ENCODE results near the gene MORN1. TPM values are rescaled to one million over a fixed set of nuclear protein-coding genes. Genes with fewer than 3 reads are reported as not detected.

The MORN1 gene
- total RNA-seq, 4 donors from 2014 or later = 4.9 to 21.5 (median 15.9) TPM

DNA sequence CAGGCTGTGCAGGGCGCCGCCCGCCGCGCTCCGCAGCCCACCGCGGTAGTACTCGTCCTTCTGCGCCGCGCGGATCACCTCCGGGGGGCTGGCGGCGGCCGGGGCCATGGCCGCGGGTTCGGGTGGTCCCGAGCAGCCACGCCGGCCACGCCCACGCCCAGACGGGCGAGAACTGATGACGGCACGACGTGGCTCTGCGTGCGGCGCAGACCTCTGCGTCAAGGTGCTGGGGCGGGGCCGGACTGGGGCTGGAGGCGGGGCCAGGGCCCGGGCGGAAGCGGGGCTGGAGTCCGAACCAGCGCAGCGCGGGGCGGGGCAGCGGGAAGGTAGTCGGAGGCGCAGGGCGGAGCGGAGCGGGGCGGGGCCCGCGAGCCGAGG is 21.0 kb upstream of the MORN1 start, which contains the start of gene PEX10:
PEX10 (minus strand) TSS at position 170 of the 378 bp plus-strand sequence; CDS start at position 108, 62 bp downstream.
- TF ChIP-seq, protein P1, sequence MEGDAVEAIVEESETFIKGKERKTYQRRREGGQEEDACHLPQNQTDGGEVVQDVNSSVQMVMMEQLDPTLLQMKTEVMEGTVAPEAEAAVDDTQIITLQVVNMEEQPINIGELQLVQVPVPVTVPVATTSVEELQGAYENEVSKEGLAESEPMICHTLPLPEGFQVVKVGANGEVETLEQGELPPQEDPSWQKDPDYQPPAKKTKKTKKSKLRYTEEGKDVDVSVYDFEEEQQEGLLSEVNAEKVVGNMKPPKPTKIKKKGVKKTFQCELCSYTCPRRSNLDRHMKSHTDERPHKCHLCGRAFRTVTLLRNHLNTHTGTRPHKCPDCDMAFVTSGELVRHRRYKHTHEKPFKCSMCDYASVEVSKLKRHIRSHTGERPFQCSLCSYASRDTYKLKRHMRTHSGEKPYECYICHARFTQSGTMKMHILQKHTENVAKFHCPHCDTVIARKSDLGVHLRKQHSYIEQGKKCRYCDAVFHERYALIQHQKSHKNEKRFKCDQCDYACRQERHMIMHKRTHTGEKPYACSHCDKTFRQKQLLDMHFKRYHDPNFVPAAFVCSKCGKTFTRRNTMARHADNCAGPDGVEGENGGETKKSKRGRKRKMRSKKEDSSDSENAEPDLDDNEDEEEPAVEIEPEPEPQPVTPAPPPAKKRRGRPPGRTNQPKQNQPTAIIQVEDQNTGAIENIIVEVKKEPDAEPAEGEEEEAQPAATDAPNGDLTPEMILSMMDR (IDR thresholded peaks at IDR 0.05) = no peak
- Histone ChIP-seq H3K27me3 (no peaks in the 10 kb centered on the region), H3K27ac (peak within 1 kb of the TSS; percentile 91 to 98 (median 96)), H3K36me3 (peaks cover 0 to 12% (median 0%) of the 10 kb centered on the region in 3 donors), H3K4me3 (peak within 1 kb of the TSS; percentile 60 to 100 (median 88)), H3K9me3 (no peaks in the 10 kb centered on the region), H3K4me1 (peaks cover 0 to 39% (median 28%) of the 10 kb centered on the region in 4 donors)
- DNase-seq = peak; percentile 98 to 99 (median 99)

- Histone ChIP-seq H3K27me3 (no peaks in the 10 kb centered on the region), H3K4me3 (peak overlapping the region; percentile 60 to 100 (median 88)), H3K4me1 (peaks cover 0 to 38% (median 28%) of the 10 kb centered on the region in 4 donors), H3K36me3 (peaks cover 0 to 14% (median 0%) of the 10 kb centered on the region in 3 donors), H3K9me3 (no peaks in the 10 kb centered on the region), H3K27ac (peak overlapping the region; percentile 91 to 98 (median 96))
- no peak for DNase-seq
- TF ChIP-seq, protein P1 (IDR thresholded peaks at IDR 0.05) = no peak
- TF ChIP-seq POLR2A (IDR thresholded peaks at IDR 0.05) = peak in 1 of 2 donors; percentile 3
These were observed 20.5 kb upstream of the MORN1 start for GRCh38 chr1:2411801-2412394.

DNA sequence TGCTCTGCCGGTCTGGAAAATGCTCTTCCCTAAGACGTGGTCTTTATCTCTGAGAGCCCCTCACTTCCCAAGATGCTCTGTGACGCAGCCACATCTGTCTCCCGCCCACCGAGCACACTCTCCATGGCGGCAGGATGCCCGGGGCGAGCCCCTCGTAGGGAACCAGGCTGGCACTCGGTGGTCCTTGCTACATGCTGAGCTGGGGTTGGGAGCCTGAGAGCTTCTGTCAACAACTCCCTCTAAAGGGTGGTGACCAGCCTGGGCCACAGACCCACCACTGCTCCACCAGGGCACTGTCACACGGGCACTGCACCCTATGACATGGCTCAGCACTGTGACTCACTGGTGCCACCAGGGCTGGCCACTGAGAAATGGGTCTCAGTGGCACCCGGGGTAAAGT is 18.4 kb upstream of the MORN1 start:
- H3K9me3 ChIP-seq = no peaks in the 10 kb centered on the region
- TF ChIP-seq, protein P1 (IDR thresholded peaks at IDR 0.05) = no peak
- H3K4me1 ChIP-seq = peaks cover 0 to 27% (median 22%) of the 10 kb centered on the region in 4 donors
- H3K4me3 ChIP-seq = no peak overlapping the region
- no peak overlapping the region for H3K27ac ChIP-seq
- no peaks in the 10 kb centered on the region for H3K27me3 ChIP-seq
- H3K36me3 ChIP-seq = peaks cover 0 to 36% (median 0%) of the 10 kb centered on the region in 3 donors
- no peak for DNase-seq

DNA sequence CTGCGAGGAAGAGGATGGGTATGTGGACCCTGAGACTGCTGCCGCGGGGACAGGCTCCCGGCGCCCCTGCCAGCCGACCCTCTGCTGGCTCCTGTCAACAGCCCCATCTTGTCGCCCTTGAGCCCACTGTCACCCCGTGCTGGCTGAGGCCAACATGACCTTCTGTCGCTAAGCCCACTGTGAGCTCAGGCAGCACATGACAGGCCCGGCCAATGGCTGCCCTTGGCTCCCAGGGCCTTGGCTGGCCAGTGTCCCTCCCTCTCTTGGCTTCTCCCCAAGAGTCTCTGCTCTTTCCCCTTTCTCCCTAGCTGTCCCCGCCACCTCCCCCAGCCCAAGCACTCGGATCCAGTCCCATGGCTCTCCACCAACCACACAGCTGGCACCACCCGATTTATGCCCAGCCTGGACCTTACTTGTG is 17.5 kb upstream of the MORN1 start:
- no peak for TF ChIP-seq POLR2A (IDR thresholded peaks at IDR 0.05)
- TF ChIP-seq, protein P1 (IDR thresholded peaks at IDR 0.05) = no peak
- H3K4me1 ChIP-seq = peaks cover 0 to 18% (median 14%) of the 10 kb centered on the region in 4 donors
- H3K27ac ChIP-seq = no peak overlapping the region
- H3K4me3 ChIP-seq = no peak overlapping the region
- no peaks in the 10 kb centered on the region for H3K9me3 ChIP-seq
- H3K36me3 ChIP-seq = peaks cover 0 to 44% (median 0%) of the 10 kb centered on the region in 3 donors
- DNase-seq = no peak
- H3K27me3 ChIP-seq = no peaks in the 10 kb centered on the region

DNA sequence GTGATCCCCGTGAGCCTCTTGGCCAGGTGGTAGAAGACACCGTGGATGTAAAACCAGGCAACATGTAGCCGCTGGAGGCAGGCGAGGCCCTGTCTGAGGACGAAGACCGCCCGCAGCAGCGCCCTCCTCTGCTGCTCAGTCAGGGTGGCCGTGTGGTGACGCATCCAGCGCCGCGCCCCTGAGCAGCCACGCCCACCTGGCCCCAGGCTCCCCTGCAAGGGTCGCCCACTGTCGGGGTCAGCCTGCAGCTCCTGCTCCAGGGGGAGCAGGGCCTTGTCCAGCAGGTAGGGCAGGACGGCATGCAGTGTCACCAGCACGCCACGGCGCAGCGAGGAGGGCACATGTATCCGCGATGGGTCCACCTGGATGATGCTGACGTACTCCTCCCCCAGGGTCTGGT is 17.1 kb upstream of the MORN1 start:
- peaks cover 0 to 49% (median 0%) of the 10 kb centered on the region in 3 donors for H3K36me3 ChIP-seq
- peaks cover 0 to 14% (median 10%) of the 10 kb centered on the region in 4 donors for H3K4me1 ChIP-seq
- H3K9me3 ChIP-seq = no peaks in the 10 kb centered on the region
- H3K27ac ChIP-seq = no peak overlapping the region
- H3K27me3 ChIP-seq = no peaks in the 10 kb centered on the region
- no peak for TF ChIP-seq POLR2A (IDR thresholded peaks at IDR 0.05)
- TF ChIP-seq, protein P1 (IDR thresholded peaks at IDR 0.05) = no peak
- no peak overlapping the region for H3K4me3 ChIP-seq
- DNase-seq = no peak
